SK-N-SH treated with all-trans-retinoic acid at 6 μM for 48 hours (cell line): ENCODE measurements around the gene GNGT2.

ENCODE experiments used
- ATAC-seq: fragments of 200-7000 bp; cut with Tn5 transposase; 3 replicates; pipeline ENCODE4 v1.9.1; 2020; ENCODE audit warnings: mild to moderate bottlenecking, moderate library complexity
- ARNTL ChIP-seq: fragments of 450-650 bp; formaldehyde crosslinking; IDR thresholded peaks from 2 replicates; pipeline ENCODE4 v1.5.0; 2020; ENCODE audit warnings: low read depth, mild to moderate bottlenecking, moderate library complexity, borderline replicate concordance
- BACH2 ChIP-seq: fragments of 250-450 bp; sonication (Bioruptor Pico); IDR thresholded peaks from 2 replicates; pipeline ENCODE4 v1.9.0; 2021; ENCODE audit warnings: mild to moderate bottlenecking, borderline replicate concordance
- CSDC2 ChIP-seq: fragments of 250-450 bp; sonication (Bioruptor Pico); IDR thresholded peaks from 2 replicates; pipeline ENCODE4 v1.5.0; 2020; ENCODE audit warnings: mild to moderate bottlenecking, moderate library complexity
- CSRNP3 ChIP-seq: fragments of 250-450 bp; sonication (Bioruptor Pico); IDR thresholded peaks from 2 replicates; pipeline ENCODE4 v1.5.1; 2021; ENCODE audit warnings: mild to moderate bottlenecking, moderate library complexity
- ESRRG ChIP-seq: fragments of 250-450 bp; sonication (Bioruptor Pico); IDR thresholded peaks from 2 replicates; pipeline ENCODE4 v1.6.1; 2021; ENCODE audit warnings: mild to moderate bottlenecking
- ISL1 ChIP-seq: fragments of 250-450 bp; sonication (Bioruptor Pico); IDR thresholded peaks from 2 replicates; pipeline ENCODE4 v2.1.2; 2022; ENCODE audit warnings: mild to moderate bottlenecking, moderate library complexity
- OSR1 ChIP-seq: fragments of 250-450 bp; sonication (Bioruptor Pico); IDR thresholded peaks from 2 replicates; pipeline ENCODE4 v1.8.0; 2022; ENCODE audit warnings: moderate library complexity, mild to moderate bottlenecking, inconsistent platforms
- PATZ1 ChIP-seq: fragments of 250-450 bp; sonication (Bioruptor Pico); IDR thresholded peaks from 2 replicates; pipeline ENCODE4 v1.8.0; 2020; ENCODE audit warnings: mild to moderate bottlenecking, moderate library complexity, borderline replicate concordance
- POU6F1 ChIP-seq: fragments of 250-450 bp; sonication (Bioruptor Pico); IDR thresholded peaks from 2 replicates; pipeline ENCODE4 v1.8.0; 2021; ENCODE audit warnings: low read depth, mild to moderate bottlenecking, moderate library complexity, borderline replicate concordance
- PPARA ChIP-seq: fragments of 250-450 bp; sonication (Bioruptor Pico); IDR thresholded peaks from 2 replicates; pipeline ENCODE4 v1.5.0; 2020; ENCODE audit warnings: mild to moderate bottlenecking, borderline replicate concordance
- RARB ChIP-seq: fragments of 250-450 bp; sonication (Bioruptor Pico); IDR thresholded peaks from 2 replicates; pipeline ENCODE4 v1.8.0; 2021; ENCODE audit warnings: mild to moderate bottlenecking, moderate library complexity
- SNAI2 ChIP-seq: fragments of 250-450 bp; sonication (Bioruptor Pico); IDR thresholded peaks from 2 replicates; pipeline ENCODE4 v1.5.0; 2020; ENCODE audit warnings: mild to moderate bottlenecking, moderate library complexity
- TSHZ2 ChIP-seq: fragments of 250-450 bp; sonication (Bioruptor Pico); IDR thresholded peaks from 2 replicates; pipeline ENCODE4 v1.5.0; 2020; ENCODE audit warnings: mild to moderate bottlenecking, moderate library complexity
- ZFP3 ChIP-seq: fragments of 250-450 bp; sonication (Bioruptor Pico); IDR thresholded peaks from 2 replicates; pipeline ENCODE4 v1.5.0; 2020; ENCODE audit warnings: mild to moderate bottlenecking, moderate library complexity
- ZFP30 ChIP-seq: fragments of 450-650 bp; formaldehyde crosslinking; IDR thresholded peaks from 2 replicates; pipeline ENCODE4 v1.5.0; 2022; ENCODE audit warnings: mild to moderate bottlenecking, moderate library complexity
- ZNF8 ChIP-seq: fragments of 450-650 bp; formaldehyde crosslinking; IDR thresholded peaks from 2 replicates; pipeline ENCODE4 v1.5.0; 2020; ENCODE audit warnings: mild to moderate bottlenecking, moderate library complexity

Gene GNGT2

GRCh38 chr17:49231563-49231894 lies 21.2 kb upstream of the GNGT2 start (continued):
- TF ChIP-seq ZFP3 (CRISPR knock-in tag) (no peak), ISL1 (CRISPR knock-in tag) (no peak), BACH2 (CRISPR knock-in tag) (no peak), CSDC2 (CRISPR knock-in tag) (no peak), ESRRG (CRISPR knock-in tag) (no peak), ZFP30 (CRISPR knock-in tag) (no peak), SNAI2 (CRISPR knock-in tag) (no peak), ZNF8 (CRISPR knock-in tag) (no peak), ARNTL (CRISPR knock-in tag) (no peak), RARB (CRISPR knock-in tag) (no peak), CSRNP3 (CRISPR knock-in tag) (no peak)

GRCh38 chr17:49230636-49231562 lies 20.5 kb upstream of the GNGT2 start, which contains the start of gene PHOSPHO1:
Gene PHOSPHO1, minus strand, starts transcription at chr17:49230787. Its CDS starts 4,096 bp downstream, at chr17:49226691.
- TF ChIP-seq ZFP3 (CRISPR knock-in tag) = peak; percentile 97
- TF ChIP-seq POU6F1 (CRISPR knock-in tag) = no peak
- TF ChIP-seq TSHZ2 (CRISPR knock-in tag) = 0 out of 2 replicates have a peak, but pooled peaks have one; percentile 10
- no peak for TF ChIP-seq PATZ1
- ATAC-seq = peak; percentile 95

GRCh38 chr17:49229805-49230600 lies 19.6 kb upstream of the GNGT2 start:
- ATAC-seq = peak; percentile 3
- TF ChIP-seq POU6F1 (CRISPR knock-in tag) = no peak

- no peak for TF ChIP-seq OSR1 (CRISPR knock-in tag)
- TF ChIP-seq PPARA (CRISPR knock-in tag) = no peak
- TF ChIP-seq ESRRG (CRISPR knock-in tag) = no peak
Measured at GRCh38 chr17:49229076-49229804, 18.9 kb upstream of the GNGT2 start.

More at GRCh38 chr17:49229076-49229804, 18.9 kb upstream of the GNGT2 start:
- ATAC-seq = no peak
